NCI-H1092 treated with DMSO at 0.1 percent for 48 hours (cell line): Measurements from ENCODE around the gene CIT.

ENCODE experiments used
- DNase-seq: peaks from one replicate; lab custom pipeline; 2025; lab: John Stamatoyannopoulos, UW

Gene CIT

DNA sequence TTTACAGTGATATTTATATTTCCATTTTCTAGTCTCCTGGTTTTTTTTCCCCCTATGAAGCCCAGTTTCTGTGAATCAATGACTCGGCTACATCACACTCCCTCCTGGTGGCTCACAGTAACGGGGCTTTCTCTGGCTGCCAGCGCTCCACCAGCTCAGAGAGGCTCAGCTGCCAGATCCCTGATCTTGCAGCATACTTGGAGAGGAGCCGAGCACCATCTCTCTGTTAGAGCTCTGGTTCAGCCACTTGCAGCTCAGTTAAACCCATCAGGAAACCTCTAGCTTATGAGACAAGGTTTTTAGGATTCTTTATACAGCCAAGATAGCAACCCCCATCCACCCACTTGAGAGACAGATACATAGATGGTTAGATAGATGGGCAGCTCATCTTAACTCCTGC lies 74.6 kb downstream of the CIT start:
- no peak for DNase-seq

DNA sequence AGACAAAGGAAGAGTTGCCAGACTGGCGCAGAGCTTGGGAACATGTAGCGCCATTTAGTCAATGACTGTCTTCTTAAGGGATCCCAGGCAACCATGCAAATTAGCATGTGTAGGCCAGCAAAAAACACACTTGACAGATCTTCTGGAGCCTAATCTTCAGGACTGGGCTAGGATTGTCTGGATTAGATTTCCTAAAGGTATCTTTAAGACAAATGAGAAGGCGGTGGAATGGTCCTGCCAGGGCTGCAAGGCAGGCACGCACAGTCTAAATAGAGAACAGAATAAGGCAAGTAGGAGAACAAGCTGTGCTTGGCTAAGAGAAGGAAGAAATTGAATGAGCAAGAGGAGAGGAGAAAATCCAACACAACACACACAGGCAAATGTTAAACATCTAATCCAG lies 80.0 kb downstream of the CIT start:
- DNase-seq: no peak

- DNase-seq: no peak
These were observed 80.8 kb downstream of the CIT start for GRCh38 chr12:119796292-119796691.

DNA sequence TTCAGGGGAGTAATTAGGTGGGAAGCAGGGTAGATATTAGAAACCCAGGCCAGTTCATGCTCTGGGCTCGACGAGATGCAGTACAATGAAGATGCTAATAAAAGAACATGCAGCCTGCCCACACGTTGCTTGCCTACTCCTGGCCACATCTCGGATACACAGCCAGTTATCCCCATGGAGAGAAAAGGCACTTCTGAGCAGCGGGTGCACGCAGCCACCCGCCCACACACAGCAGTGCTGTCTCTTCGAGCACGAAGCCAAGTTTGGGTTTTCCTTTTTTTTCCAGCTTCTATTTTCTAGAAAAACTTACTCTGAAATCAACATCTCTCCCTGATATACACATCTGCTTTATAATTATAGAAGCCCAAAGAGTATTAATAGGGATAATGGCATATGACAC lies 85.7 kb downstream of the CIT start:
- no peak for DNase-seq

GRCh38 chr12:119788786-119789185 lies 88.3 kb downstream of the CIT start:
- no peak for DNase-seq

GRCh38 chr12:119786539-119786938 lies 90.6 kb downstream of the CIT start:
- DNase-seq: no peak

DNA sequence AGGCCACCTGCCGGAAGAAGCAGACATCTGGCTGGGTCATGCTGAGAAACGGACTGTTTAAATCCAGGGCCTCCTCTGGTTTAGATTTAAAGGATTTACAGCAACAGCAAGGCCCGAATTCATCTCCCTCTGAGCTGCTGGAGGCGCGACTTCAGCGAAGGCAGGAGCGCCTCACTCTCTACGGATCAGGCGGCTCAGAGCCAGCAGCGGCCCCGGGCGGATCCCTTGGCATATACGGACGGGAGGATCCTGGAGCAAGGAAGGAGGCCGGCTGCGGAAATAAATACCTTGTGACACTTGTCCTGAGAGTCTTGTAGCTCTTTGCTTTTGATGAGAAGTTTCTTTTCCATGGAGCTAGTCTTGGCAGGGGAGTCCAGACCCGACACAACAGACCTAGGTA lies 92.4 kb downstream of the CIT start:
- DNase-seq: no peak

DNA sequence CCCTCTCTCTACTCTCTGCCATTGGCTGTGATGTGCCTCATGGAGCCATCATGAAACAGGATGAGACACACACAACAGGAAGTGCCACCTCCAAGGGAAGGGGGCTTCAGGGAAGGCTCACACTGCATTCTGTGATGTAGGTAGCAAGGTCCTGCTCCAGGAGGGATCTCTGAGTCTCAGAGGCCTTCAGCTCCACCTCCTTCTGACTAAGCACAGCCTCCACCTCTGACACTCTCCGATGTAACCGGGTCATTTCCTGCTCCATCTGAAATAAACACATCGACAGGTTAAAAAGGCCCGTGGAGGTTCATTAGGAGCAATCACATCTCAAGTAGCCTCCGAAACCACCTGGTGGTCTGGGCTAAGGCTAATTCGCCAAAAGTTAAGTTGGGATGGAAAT lies 93.3 kb downstream of the CIT start:
- DNase-seq: no peak

GRCh38 chr12:119781804-119782203 lies 95.3 kb downstream of the CIT start:
- DNase-seq: no peak

GRCh38 chr12:119780786-119781434 lies 96.2 kb downstream of the CIT start:
- no peak for DNase-seq

GRCh38 chr12:119775246-119775895 lies 101.7 kb downstream of the CIT start:
- no peak for DNase-seq

GRCh38 chr12:119772431-119772830 lies 104.7 kb downstream of the CIT start:
- DNase-seq: no peak

- no peak for DNase-seq
These were observed 107.0 kb downstream of the CIT start for GRCh38 chr12:119770146-119770545.

GRCh38 chr12:119762619-119763018 lies 114.5 kb downstream of the CIT start:
- DNase-seq: no peak

DNA sequence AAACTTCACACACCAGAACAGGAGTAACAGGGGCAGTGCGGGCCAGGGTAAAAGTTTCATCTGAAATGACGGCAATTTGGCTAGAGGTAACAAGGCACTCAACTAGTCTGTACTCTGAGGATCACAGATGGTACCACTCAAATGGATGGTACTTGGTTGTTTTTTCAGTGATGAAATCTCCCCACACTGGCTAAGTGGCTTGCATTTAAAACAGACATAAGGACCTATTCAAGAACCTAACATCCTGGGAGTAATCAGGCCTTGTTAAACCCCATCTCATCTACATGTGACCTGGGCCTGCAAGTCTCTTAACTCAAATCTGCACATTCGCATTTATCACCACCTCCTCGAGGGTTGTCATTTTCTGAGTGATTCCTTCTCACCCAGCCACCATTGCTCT lies 118.4 kb downstream of the CIT start:
- DNase-seq: no peak

DNA sequence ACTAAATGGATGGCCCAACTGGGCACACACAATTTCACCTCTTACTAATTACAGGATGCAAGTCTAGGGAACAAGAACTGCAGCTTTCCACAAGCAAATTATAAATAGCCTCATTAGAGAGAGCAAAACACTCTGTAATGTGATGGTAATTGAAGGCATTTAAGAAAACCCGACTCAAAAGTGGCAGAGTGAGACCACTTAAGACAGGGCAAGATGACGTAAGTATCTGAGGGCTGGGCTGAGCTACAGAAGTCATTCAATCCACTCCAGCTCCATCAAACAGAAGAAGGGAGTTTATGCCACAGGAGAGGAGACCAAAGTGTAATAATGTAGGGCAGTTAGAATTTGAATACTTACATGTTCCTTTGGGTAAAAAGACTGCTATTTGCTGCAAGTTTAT lies 118.9 kb downstream of the CIT start:
- DNase-seq: no peak

DNA sequence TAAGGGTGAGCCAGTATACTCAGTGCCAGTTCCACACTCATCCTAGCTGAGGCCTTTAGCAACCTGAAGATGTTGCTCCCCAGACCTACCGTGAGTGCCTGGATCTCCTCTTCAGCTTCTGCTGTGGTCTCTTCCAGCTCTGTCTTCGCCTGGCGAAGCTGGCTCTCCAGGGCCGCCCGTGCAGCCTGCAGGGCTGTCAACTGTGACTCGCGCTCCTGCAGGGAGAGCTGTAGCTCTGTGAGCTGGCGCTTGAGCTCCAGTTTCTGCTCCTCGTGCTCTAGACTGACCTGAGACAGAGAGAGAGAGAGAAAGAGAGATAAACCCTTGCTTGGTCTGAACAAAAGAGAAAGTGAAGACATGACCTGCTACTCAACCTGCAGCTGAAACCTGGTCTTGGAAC lies 125.2 kb downstream of the CIT start:
- no peak for DNase-seq

DNA sequence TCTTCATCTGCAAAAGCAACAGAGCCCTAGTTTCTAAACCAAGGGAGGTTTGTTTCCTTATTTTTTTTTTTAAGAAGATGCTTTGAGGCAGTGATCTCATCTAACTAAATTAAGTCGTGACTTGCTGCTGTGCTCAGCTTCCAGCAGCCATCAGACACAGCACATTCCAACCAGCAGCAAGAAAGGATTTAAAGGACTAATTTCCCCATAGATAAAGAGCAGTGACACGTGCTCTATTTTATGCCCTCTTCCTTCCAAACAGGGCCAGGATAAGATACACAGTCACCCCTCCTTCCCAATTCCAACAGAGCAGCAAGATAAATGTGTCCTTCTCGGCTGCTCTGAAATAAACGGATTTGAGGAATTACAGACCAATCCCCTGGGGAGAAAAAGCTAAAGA lies 127.5 kb downstream of the CIT start:
- no peak for DNase-seq

GRCh38 chr12:119748497-119748896 lies 128.6 kb downstream of the CIT start:
- DNase-seq: no peak

DNA sequence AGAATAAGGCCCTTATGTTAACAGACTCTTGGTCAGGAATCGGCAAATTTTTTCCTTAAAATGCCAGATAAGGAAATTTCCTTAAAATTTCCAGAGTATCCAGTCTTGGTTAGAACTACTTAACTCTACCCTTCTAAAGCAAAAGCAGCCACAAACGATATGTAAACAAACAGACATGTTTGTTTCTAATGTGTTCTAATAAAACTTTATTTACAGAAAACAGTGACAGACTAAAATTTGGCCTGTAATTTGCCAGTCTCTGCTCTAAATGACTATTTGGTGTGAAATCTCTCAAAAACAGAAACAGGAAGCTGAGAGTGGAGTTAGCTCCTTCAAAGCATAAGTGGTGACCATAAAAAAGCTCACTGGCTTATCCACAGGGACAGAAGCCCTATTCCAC lies 131.0 kb downstream of the CIT start:
- DNase-seq: no peak

DNA sequence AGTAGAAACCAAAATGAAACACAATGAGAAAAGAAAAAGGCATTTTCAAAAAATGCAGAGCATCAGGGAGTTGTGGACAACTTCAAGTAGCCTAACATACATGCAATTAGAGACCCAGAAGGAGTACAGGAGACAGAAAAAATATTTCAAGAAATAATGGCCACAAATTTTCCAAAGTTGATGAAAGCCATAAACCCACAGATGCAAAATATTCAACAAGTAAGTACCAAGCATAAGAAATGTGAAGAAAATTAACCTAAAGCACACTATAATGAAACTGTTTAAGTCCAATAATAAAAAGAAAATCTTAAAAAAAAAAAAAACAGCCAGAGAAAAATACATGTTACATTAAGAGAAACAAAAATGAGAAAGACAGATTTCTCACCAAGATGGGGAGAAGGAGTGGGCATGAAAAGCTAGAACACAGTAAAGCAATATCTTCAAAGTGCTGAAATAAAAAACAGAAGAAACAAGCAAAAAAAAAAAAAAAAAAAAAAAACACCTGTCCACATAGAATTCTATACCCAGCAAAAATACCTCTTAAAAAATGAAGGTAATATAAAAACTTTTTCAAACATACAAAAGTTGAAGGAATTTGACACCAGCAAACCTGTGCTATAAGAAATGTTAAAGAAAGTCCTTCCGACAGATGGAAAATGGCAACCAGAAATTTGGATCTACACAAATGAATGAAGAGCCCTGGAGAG lies 132.1 kb downstream of the CIT start:
- no peak for DNase-seq

- DNase-seq: no peak
These were observed 134.4 kb downstream of the CIT start for GRCh38 chr12:119742700-119743099.

GRCh38 chr12:119740830-119741229 lies 136.3 kb downstream of the CIT start:
- DNase-seq: no peak

DNA sequence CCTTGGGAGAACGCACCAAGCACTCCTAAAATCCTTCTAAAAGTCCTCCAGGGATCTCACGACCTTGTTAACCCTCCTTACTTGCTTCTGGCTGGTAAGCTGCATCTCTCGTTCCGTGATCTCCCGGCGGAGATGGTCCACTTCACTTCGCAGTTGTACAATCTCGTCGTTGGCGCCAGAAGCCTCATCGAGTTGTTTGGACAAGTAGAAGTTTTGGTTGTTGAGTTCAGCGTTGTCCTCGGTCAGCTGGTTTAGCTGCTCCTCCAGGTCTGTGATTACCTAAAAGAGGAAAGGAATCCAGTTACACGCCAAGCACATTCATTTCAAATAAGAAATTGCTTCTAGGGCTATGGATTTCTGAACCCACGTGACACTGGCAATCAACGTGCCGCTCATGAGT lies 142.0 kb downstream of the CIT start:
- no peak for DNase-seq
